Measurements from ENCODE around the gene CCDC198.

Gene CCDC198

GRCh38 chr14:57492859-57493258 is 798 bp downstream of the CCDC198 start (continued):
- TF ChIP-seq, protein P1, sequence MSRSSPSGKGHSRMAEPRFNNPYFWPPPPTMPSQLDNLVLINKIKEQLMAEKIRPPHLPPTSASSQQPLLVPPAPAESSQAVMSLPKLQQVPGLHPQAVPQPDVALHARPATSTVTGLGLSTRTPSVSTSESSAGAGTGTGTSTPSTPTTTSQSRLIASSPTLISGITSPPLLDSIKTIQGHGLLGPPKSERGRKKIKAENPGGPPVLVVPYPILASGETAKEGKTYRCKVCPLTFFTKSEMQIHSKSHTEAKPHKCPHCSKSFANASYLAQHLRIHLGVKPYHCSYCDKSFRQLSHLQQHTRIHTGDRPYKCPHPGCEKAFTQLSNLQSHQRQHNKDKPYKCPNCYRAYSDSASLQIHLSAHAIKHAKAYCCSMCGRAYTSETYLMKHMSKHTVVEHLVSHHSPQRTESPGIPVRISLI (tag by site-specific recombination; IDR thresholded peaks at IDR 0.05): no peak
- TF ChIP-seq KLF1 (tag by site-specific recombination; IDR thresholded peaks at IDR 0.05) (no peak), ZNF341 (tag by site-specific recombination; IDR thresholded peaks at IDR 0.05; ENCODE audit: low read depth) (no peak), ZNF580 (tag by site-specific recombination; IDR thresholded peaks at IDR 0.05) (peak; percentile 51; the same call in 1 of the 2 replicates), MEIS1 (CRISPR knock-in tag; IDR thresholded peaks at IDR 0.05; ENCODE audit: borderline replicate concordance) (peak; percentile 81; the same call in 1 of the 2 replicates), ZFP3 (tag by site-specific recombination; IDR thresholded peaks at IDR 0.05; ENCODE audit: low read depth) (no peak), ZBTB8A (tag by site-specific recombination; IDR thresholded peaks at IDR 0.05) (0 out of 2 replicates have a peak, but pooled peaks have one; percentile 15), ZNF510 (tag by site-specific recombination; IDR thresholded peaks at IDR 0.05; ENCODE audit: insufficient replicate concordance) (no peak), ZNF654 (tag by site-specific recombination; IDR thresholded peaks at IDR 0.05; ENCODE audit: low read depth) (no peak; the same call in 1 of the 2 replicates), ZEB2 (tag by site-specific recombination; IDR thresholded peaks at IDR 0.05) (peak; percentile 84), KLF10 (tag by site-specific recombination; IDR thresholded peaks at IDR 0.05) (peak; percentile 72), EGR2 (tag by site-specific recombination; IDR thresholded peaks at IDR 0.05; ENCODE audit: low read depth) (peak; percentile 24; the same call in 1 of the 2 replicates), GLIS1 (tag by site-specific recombination; IDR thresholded peaks at IDR 0.05) (no peak), ZNF664 (tag by site-specific recombination; IDR thresholded peaks at IDR 0.05) (no peak), ZBTB44 (tag by site-specific recombination; IDR thresholded peaks at IDR 0.05) (peak; percentile 37; the same call in 1 of the 2 replicates), ZFP37 (tag by site-specific recombination; IDR thresholded peaks at IDR 0.05) (0 out of 2 replicates have a peak, but pooled peaks have one; percentile 32), ZSCAN30 (tag by site-specific recombination; IDR thresholded peaks at IDR 0.05) (peak; percentile 19; the same call in 1 of the 2 replicates), FEZF1 (tag by site-specific recombination; IDR thresholded peaks at IDR 0.05) (peak; percentile 51), ZBTB17 (tag by site-specific recombination; IDR thresholded peaks at IDR 0.05) (0 out of 2 replicates have a peak, but pooled peaks have one; percentile 37), INSM2 (tag by site-specific recombination; IDR thresholded peaks at IDR 0.05) (peak; percentile 75), ZIC2 (tag by site-specific recombination; IDR thresholded peaks at IDR 0.05) (no peak)
- TF ChIP-seq, protein P2, sequence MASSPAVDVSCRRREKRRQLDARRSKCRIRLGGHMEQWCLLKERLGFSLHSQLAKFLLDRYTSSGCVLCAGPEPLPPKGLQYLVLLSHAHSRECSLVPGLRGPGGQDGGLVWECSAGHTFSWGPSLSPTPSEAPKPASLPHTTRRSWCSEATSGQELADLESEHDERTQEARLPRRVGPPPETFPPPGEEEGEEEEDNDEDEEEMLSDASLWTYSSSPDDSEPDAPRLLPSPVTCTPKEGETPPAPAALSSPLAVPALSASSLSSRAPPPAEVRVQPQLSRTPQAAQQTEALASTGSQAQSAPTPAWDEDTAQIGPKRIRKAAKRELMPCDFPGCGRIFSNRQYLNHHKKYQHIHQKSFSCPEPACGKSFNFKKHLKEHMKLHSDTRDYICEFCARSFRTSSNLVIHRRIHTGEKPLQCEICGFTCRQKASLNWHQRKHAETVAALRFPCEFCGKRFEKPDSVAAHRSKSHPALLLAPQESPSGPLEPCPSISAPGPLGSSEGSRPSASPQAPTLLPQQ (tag by site-specific recombination; IDR thresholded peaks at IDR 0.05): no peak
- TF ChIP-seq, protein P3, sequence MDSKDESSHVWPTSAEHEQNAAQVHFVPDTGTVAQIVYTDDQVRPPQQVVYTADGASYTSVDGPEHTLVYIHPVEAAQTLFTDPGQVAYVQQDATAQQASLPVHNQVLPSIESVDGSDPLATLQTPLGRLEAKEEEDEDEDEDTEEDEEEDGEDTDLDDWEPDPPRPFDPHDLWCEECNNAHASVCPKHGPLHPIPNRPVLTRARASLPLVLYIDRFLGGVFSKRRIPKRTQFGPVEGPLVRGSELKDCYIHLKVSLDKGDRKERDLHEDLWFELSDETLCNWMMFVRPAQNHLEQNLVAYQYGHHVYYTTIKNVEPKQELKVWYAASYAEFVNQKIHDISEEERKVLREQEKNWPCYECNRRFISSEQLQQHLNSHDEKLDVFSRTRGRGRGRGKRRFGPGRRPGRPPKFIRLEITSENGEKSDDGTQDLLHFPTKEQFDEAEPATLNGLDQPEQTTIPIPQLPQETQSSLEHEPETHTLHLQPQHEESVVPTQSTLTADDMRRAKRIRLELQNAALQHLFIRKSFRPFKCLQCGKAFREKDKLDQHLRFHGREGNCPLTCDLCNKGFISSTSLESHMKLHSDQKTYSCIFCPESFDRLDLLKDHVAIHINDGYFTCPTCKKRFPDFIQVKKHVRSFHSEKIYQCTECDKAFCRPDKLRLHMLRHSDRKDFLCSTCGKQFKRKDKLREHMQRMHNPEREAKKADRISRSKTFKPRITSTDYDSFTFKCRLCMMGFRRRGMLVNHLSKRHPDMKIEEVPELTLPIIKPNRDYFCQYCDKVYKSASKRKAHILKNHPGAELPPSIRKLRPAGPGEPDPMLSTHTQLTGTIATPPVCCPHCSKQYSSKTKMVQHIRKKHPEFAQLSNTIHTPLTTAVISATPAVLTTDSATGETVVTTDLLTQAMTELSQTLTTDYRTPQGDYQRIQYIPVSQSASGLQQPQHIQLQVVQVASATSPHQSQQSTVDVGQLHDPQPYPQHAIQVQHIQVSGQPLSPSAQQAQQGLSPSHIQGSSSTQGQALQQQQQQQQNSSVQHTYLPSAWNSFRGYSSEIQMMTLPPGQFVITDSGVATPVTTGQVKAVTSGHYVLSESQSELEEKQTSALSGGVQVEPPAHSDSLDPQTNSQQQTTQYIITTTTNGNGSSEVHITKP (tag by site-specific recombination; IDR thresholded peaks at IDR 0.05): no peak
- TF ChIP-seq, protein P4, sequence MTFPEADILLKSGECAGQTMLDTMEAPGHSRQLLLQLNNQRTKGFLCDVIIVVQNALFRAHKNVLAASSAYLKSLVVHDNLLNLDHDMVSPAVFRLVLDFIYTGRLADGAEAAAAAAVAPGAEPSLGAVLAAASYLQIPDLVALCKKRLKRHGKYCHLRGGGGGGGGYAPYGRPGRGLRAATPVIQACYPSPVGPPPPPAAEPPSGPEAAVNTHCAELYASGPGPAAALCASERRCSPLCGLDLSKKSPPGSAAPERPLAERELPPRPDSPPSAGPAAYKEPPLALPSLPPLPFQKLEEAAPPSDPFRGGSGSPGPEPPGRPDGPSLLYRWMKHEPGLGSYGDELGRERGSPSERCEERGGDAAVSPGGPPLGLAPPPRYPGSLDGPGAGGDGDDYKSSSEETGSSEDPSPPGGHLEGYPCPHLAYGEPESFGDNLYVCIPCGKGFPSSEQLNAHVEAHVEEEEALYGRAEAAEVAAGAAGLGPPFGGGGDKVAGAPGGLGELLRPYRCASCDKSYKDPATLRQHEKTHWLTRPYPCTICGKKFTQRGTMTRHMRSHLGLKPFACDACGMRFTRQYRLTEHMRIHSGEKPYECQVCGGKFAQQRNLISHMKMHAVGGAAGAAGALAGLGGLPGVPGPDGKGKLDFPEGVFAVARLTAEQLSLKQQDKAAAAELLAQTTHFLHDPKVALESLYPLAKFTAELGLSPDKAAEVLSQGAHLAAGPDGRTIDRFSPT (tag by site-specific recombination; IDR thresholded peaks at IDR 0.05): peak; percentile 71
